ENCODE measurements around the gene YPEL3.
A peak's percentile ranks its signal among the peaks of the same experiment; 100 is the strongest.
"Not testable (repeated sequence)": the region's sequence is repeated elsewhere in the genome, so short reads cannot be mapped to it uniquely, and the experiment has no call there.

Gene YPEL3

DNA sequence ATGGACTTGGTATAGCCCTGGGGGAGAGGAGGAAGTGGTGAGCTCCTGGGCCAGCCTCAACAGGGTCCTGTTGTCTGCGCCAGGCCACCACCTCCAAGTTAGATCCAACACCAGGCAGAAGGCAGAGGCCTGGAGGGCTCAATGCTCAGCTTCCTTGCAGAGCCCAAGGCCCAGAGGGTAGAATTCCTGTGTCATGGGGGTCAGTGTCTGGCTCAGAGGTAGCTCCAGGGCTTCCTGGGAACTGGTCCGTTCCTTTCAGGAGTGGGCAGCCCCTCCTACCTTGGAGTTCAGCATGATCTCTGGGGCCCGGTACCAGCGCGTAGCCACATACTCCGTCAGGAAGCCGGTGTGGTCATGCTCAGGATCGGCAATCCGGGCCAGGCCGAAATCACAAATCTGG, 21.8 kb upstream of the YPEL3 start:
- no peak for DNase-seq (ENCODE audit: low read depth in 2 of 2)

DNA sequence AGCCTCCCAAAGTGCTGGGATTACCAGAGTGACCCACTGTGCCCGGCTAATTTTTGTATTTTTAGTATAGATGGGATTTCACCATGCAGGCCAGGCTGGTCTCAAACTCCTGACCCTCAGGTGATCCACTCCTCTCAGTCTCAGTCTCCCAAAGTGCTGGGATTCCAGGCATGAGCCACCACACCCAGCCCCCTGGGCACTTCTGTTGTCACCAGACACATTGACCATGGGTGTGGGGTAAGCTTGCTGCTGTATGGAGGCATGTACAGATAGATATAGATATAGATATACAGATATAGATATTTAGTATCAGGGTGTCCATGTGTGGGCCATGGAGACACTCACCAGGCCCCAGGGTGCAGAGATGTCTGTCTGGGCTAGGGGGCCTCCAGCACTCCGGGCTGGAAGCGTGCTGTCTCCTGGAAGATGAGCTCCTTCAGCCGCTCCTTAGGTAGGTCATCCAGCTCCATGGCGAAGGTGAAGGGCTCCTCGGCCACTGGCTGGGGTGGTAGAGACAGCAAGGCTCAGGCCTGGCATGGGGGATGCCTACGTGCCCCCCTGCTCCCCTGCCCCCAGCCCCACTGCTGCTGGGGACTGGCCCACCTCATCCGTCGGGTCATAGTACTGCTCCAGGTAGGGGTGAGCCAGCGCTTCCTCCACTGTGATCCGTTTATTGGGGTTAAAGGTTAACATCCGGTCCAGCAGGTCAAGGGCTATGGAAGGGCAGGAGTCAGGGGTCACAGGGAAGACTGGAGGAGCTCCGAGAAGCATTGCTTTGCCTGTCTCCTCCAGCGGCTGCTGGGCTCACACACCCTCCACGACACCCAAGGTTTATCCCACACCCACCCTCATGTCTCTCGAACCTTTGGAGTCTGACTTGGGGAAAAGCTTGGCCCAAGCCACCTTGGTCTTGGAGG, 20.5 kb upstream of the YPEL3 start:
- no peak for DNase-seq (ENCODE audit: low read depth in 2 of 2)

DNA sequence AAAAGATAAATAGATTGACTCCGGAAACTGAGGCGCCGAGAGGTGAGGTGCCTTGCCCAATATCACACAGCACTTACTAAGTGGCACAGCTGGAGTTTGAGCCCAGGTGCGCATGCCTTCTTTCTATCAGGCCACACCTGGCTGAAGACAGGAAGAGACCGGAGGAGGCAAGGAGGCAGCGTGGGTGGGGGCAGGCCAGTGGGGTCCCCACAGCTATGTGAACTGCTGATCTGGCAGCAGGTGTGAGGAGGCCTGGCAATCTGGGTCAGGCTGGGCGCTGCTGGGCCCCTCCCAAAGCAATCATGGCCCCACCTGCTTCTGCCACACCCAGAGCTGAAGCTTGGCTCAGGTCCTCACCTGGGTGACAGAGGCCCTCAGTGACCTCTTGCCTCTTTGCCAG, 19.2 kb upstream of the YPEL3 start:
- no peak for DNase-seq (ENCODE audit: low read depth in 2 of 2)

DNA sequence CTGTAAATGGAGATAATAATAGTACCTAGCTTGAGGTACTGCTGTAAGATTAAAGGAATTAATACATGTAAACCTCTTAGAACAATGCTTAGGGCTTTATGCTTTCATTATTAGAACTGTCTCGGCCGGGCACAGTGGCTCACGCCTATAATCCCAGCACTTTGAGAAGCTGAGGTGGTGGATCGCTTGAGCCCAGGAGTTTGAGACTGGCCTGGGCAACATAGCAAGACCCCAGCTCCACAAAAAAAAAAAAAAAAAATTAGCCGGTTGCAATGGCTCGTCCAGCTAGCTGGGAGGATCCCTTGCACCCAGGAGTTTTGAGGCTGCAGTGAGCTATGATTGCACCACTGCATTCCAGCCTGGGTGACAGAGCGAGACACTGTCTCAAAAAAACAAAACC, 18.8 kb upstream of the YPEL3 start:
- DNase-seq (ENCODE audit: low read depth in 2 of 2) = not testable (repeated sequence)

DNA sequence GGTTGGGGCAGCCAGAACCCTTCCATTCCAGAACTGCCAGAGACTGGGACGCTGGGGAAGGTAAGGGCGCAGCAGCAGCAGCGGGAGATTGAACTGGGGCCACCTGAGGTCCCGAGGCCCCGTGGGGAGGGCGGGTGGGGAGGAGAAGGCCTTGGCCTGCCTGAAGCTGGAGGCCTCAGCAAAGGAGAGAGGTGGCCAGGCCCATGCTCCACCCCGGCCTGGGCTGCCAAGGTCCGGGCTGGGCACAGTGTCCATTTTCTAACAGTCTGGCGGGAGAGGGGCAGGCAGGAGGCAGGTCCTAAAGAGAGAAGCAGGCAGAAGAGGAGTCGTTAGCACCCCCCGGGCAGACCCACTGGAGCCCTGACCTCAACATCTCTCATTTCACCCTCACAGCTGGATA, 18.4 kb upstream of the YPEL3 start:
- DNase-seq (ENCODE audit: low read depth in 2 of 2) = no peak

DNA sequence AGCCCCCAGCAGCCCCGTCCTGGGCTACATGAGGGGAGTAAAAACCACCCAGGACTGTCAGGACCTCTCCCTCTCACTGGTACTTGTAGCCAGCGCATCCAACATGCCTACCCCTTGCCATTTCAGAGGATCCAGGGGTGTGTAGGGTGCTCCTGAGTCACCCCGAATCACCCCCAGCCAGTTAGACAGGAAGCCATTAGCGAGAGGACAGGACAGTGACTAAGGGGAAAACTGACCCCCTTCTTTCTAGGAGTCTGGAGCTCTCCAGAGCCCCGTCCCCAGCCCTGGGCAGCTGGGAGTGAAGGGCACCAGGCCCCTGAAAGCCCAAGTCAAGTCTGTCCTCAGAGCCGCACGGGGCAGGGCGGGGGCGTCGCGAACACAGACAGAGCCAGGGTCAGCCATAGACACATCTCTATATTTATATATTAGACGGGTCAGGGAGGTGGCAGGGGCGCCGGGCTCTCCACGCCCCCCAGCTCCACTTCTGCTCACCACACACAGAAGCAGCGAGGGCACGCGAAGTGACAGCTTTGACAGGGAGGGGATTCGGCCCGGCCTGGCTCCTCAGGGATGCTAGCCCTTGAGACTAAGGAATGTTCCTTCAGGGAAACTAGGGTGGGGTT, 17.8 kb upstream of the YPEL3 start:
- DNase-seq (ENCODE audit: low read depth in 2 of 2) = no peak

DNA sequence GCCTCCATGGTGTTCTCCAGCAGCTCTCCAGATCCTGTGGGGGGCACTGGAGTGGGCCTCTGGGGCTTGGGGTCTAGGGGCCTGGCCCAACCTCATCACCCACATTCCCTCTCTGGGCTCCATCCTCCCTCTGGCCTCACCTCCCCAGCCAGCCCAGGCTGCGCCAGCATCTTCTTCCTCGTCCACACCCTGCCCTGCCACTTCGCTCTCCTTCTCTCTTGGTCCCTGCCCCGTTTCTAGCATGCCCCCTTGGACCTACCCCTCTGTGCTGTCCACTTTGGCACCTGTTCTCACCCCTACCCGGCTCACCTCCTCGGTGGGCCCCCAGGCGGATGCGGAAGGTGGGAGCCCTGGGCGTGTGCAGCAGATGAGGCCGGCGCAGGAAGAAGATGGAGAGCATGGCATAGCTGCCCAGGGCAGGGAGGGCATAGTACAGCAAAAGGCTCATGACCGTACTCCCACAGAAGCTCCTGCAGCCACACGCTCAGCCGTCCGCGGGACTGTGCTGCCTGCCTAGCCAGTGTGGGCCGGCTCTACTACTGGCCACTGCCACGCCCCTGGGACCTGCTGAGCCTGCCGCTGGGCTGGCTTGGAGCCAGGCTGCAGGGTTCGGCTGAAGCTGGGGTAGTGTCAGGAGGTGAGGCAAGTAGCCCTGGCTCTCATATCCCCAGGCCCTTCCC, 17.2 kb upstream of the YPEL3 start, which contains the start of gene GDPD3:
GDPD3 (minus strand) TSS at position 507 of the 680 bp plus-strand sequence; CDS start at position 448, 59 bp downstream.
- DNase-seq (ENCODE audit: low read depth in 2 of 2) = no peak

DNA sequence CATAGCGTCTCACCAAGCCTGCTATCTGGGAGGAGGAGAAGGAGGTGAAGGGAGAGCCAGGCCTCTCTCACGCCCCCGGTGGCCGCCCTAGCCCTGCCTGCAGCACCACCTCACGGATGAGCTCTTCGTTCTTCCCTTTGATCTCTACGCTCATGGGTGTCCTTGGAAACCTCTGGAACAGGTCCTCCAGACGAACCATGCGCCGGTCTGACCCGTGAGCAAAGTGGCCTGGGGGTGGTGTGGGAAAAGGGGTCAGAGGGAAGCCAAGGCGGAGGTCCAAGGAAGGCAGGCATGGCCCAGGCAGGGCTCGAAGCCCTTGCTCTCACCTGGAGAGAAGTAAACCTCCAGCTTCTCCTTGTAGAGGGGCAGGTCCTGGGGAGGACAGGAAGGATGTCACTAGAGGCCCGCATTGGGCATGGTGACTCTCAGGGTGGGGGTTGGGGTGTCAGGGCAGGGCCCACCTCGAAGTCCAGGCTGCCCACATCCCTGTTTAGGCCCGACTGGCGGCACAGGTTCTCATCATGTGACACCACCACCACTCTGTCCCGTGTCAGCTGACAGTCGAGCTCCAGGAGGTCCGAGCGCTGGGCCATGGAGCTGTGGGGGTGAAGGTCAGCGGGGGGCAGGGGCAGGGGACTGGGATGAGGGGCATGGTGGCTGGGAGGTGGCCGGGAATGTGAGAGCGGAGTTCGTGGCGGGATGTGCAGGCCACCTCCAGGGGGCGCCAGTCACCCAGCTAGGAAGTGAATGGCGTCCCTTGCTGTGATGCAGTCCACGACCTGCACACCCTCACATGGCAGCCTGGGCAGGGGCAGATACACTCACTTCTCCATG, 16.4 kb upstream of the YPEL3 start:
- DNase-seq (ENCODE audit: low read depth in 2 of 2) = peak; percentile 61 to 64

DNA sequence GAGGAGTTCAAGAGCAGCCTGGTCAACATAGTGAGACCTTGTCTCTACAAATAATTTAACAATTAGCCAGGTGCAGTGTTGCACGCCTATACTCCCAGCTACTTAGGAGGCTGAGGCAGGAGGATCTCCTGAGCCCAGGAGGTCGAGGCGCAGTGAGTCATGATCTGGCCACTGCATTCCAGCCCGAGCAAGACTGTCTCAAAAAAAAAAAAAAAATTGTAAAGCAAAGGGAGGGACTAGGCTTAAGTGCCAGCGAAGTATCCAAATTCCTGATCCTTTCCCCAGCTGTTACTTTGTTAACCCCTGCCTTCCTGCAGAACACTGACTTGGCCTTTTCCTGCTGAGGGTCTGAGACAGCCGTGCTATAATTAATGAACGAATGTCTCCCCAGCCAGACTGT, 14.6 kb upstream of the YPEL3 start:
- no peak for DNase-seq (ENCODE audit: low read depth in 2 of 2)

DNA sequence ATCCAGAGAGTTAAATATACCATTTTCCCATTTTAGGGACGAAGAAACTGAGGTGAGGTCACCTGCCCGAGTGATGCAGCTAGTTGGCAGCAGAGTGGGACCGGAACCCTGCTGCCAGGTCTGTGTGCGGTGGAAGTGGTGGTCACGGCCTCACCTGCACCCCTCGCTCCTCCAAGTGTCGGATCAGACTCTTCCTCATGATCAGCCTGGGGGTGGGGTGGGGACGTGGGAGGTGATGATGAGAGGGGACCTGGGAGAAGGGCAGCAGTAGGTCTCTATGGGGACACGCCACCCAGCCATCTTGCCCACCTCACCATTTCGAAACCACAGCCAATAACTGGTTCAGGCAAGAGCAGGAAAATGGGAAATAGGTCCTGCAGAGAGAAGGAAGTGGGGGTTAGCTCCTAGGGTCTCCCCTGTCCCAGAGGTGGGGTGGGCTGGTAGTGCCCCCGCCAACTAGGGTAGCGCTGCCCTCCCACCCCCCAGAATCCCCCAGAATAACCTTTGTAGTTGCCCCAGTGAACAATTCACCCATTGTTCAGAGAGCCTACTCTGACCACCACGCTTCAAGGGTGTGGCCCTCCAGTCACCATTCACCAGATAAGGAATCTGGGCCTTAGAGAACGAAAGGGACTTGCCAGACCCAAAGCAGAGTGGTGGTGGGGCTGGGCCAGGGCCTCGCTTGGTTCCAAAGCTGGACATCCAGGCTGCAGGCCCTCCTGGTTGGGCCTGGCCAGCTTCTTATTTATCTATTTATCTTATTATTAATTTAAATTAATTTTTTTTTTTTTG, 12.2 kb upstream of the YPEL3 start:
- DNase-seq (ENCODE audit: low read depth in 2 of 2) = no peak

DNA sequence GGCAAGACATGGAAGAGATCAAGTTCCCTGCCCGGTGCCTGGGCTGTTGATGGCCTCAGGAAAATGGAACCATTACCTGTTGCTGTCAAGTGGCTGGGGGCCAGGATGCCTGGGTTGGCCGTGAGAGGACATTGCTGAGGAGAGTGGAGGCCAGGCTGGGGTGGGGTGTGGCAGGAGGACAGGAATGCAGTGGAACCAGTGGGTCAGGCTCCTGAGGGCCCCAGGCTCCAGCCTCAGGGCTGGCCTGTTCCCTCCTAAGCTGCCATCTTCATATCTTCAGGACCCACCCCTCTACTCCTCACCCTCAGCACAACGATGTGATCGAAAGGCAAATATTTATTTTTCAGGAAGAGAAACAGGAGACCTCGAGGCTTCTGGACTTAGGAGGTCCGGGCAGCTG, 8.5 kb upstream of the YPEL3 start:
- no peak for DNase-seq (ENCODE audit: low read depth in 2 of 2)

DNA sequence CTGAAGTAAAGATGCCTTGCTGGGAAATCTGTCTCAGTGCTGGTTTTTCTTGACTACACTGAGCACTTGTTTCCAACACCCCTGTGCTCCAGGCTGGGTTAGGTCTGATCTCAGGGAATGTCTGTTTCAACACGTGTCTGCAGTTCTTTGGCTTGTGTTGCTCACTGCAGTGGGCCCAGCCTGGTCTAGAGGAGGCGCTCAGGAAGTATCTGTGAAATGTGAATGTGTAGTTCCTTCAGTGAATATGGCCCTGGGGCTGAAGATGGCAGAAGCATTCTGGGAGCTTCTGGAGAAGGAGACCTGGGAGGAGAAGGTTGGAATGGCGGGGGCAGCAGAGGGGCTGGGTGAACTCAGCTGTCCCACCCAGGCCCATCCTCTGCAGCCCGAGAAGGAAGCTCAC, 8.1 kb upstream of the YPEL3 start:
- DNase-seq (ENCODE audit: low read depth in 2 of 2) = no peak

DNA sequence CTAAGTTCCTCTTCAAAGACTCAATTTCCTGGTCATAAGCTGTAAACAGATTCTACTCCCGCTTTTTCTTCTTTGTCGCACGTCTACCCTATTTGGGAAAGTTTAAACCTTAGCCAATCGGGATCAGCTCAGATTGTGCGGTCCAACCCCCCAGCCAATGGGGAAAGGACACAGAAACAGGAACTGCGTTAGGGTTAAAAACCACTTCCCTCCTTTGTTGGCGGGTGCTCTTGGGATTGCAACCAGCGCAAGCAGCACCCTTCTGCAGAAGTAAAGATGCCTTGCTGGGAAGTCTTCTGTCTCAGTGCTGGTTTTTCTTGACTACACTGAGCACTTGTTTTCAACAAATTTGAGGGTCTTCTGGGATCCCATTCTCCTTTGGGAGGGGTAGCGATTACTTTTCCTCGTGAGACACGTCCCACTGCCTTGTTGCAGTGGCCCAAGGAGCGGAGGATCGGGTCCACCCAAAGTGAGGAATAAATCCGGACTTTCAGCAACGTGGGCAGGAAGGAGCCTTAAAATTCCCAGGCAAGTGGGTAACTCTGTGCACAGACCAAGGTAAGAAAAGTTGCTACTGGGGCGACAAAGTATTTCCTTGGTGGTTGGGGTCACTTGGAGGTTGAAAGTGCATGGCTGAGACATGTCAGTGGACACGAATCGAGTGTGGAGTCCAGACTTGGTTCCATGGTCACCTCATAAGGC, 1.0 kb upstream of the YPEL3 start:
- DNase-seq (ENCODE audit: low read depth in 2 of 2) = no peak

DNA sequence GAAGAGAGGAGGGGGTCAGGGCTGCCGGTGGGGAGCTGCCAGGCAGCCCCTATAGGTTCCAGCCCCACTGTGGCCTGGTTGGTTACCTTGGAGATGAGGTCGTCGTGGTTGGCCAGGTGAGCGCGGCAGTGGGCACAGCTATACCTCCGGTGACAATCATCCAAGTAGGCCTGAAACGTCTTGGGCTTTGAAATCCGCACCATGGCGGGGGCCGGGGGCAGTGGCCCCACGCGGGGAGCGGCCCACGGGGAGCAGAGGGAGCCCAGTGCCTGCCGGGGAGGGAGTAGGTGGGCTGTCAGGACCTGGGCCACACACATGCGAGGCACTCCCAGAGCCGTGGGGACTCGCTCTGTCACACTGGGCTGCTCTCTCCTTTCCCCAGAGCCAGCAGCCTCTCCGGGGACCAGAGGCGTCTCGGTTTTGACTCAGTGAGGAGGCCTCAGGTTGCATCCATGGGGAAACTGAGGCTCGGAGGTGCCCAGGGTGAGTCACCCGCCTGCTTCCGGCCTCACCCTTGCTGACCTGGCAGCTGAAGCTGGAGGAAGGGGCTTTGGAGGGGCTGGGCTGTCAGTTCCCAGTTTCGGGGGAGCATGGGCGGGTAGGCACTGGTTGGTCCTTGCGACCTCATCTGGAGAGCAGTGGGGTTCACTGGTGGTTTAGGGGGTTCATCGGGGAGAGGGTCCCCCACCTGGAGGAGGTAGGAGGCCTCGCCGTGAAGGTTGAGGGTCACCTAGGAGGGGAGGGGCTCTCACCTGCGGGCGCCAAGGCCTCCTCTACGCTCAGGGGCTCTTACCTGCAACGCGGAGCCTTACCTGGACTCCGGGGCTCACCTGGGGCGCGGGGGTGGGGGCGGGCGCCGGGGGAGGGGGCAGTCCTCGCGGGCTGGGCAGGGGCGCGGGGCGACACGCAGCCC, 591 bp downstream of the YPEL3 start:
- no peak for DNase-seq (ENCODE audit: low read depth in 2 of 2)

DNA sequence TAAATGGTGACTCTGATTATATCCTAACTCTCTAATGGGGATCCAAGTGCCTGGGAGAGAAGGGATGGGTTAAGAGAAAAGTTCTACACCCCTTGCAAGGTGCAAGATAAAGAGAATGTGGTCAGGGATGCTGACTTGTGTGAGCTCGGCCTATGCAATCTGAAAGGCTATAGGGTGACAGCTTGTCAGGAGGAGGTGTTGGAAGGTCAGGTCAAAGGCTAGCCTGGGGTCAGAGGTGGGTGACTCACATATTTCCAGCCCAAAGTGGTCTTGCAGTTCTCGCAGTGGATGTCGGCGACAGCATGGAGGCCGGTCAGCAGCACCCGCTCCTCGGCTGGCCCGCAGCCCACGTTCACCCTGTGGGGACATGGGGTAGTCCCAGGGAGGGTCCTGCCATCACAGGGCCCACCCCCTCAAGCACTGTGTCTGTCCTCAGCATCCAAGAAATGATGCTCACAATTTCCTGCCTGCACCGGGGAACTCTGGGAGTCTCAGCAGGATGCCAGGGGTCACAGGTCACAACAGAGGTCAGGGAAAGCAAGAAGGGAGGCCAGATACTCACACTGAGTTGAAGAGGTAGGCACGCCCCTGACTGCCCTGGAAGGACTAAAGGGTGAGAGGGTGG, 1.4 kb downstream of the YPEL3 start:
- no peak for DNase-seq (ENCODE audit: low read depth in 2 of 2)

DNA sequence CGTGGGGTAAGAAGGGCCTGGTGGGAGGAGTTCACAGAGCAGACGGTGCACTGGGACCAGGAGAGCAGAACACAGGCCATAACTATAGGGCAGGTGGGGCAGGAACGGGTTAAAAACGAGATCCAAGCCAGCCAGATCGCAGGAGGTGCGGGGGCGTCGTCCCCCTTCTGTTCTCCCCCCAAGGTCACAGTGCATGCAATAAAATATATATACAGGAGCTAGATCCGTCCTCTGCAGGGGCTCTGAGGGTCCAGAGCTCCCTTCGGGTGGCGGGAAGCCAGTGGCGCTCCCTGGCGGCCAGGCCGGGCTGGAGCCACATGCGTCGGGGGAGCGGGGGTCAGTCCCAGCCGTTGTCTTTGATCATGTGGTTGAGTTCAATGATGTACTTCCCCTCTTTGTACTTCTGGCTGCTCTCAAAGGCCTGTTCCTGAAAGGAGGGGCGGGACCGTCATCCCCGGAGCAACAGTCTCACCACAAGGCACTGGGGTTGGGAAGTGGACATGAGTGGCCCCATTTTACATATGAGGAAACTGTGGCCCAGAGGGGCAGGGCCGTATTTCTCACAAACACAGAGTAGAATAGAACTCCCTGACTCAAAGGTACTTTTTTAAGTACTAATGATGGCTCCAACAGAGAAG, 3.5 kb downstream of the YPEL3 start:
- peak; percentile 71 to 75 for DNase-seq (ENCODE audit: low read depth in 2 of 2)

DNA sequence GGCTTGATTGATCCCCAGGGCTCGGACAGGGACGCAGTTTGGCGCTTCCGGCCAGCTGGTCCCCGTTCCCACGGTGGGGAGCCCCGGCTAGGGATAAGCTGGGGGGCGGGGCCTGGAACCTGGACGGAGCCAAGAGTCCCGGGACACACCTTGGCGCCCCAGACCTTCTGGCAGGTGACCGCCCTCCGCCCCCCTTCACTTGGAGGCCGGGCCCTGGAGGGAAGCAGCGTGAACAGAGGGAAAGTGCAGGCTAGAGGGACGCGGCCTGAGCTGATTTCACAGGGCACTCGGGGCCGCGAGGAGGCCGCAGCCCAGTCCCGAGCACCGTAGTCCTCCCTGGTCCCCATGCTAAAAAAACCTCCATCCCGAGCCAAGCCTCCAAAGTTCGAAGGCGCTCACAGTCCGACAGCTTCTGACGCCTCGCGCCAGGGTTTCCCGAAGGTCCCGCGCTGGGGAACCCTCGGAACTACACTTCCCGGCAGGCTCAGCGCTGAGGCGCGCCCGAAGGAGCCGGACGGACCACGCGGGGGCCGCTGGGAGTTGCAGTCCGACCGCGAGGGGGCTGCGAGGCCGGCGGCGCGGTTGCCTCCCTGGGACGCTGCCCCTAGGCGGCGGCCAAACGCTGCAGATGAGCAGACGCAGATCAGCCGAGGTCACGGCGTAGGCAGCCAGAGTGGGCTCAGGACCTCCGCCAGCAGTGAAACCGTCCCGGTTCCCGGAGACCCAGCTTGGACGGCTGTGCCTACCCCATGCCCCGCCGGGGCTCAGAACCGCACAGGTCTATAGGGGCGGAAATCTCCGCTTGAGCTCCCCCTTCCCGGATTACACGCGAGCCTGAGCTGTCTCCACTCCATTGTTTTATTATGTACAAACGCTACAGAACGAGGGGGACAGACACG, 4.3 kb downstream of the YPEL3 start, which contains the start of gene TBX6:
TBX6 (minus strand) TSS at position 451 of the 899 bp plus-strand sequence. CDS start 731 bp downstream, outside the sequence.
- DNase-seq (ENCODE audit: low read depth in 2 of 2) = peak; percentile 89 to 95
